Measurements from ENCODE around the gene NACC2. TPM values are rescaled to one million over a fixed set of nuclear protein-coding genes. Genes with fewer than 3 reads are reported as not detected.
A peak's percentile ranks its signal among the peaks of the same experiment; 100 is the strongest.

NACC2 gene
- total and polyA plus RNA-seq, 2 donors (not counting 1 experiment from before 2014, with no cell fraction given), result 0.34 to 1.9 TPM

DNA sequence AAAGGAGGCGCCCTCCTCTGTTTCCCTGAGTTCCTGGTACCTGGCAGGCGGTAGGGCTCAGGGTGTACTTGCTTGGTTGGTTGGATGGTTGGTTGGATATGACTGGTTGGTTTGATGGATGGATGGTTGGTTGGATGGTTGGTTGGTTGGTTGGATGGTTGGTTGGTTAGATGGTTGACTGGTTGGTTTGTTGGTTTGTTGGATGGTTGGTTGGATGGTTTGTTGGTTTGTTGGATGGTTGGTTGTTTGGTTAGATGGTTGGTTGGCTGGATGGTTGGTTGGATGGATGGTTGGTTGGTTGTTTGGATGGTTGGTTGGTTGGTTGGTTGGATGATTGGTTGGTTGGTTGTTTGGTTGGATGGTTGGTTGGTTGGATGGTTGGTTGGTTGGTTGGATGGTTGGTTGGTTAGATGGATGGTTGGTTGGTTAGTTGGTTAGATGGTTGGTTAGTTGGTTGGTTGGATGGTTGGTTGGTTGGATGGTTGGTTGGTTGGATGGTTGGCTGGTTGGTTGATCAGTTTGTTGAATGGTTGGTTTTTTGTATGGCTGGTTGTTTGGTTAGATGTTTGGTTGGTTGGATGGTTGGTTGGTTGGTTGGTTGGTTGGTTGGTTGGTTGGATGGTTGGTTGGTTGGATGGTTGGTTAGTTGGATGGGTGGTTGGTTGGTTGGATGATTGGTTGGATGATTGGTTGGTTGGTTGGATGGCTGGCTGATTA lies 30.0 kb upstream of the NACC2 start:
- no peaks in the 10 kb centered on the region for H3K27me3 ChIP-seq (replicated peaks in 1 of 4; ENCODE audit: control extremely low read depth in 1 of 4, control insufficient read depth in 3 of 4, insufficient read depth in 4 of 4, low read length in 3 of 4)
- TF ChIP-seq EZH2 (IDR thresholded peaks at IDR 0.05; ENCODE audit: borderline replicate concordance, insufficient read depth, low read depth, low read length, poor library complexity, severe bottlenecking), result no peak
- no peaks in the 10 kb centered on the region for H4K20me1 ChIP-seq (ENCODE audit: control insufficient read depth, insufficient read depth, low read length, poor library complexity, severe bottlenecking)
- POLR2A ChIA-PET, result no interaction called here
- peaks cover 3% of the 10 kb centered on the region for H3K79me2 ChIP-seq (ENCODE audit: control insufficient read depth, insufficient read depth, low read length)
- H2AFZ ChIP-seq (ENCODE audit: insufficient read depth, low read depth, low read length, poor library complexity, severe bottlenecking), result no peak overlapping the region
- no peak overlapping the region for H3K27ac Mint-ChIP-seq
- no peaks in the 10 kb centered on the region for H3K36me3 ChIP-seq (replicated peaks in 1 of 2; ENCODE audit: control extremely low read depth in 1 of 2, control insufficient read depth in 1 of 2, extremely low read depth in 1 of 2, insufficient read depth in 2 of 2, low read length in 1 of 2)
- no peaks in the 10 kb centered on the region for H3K9me3 Mint-ChIP-seq (ENCODE audit: insufficient read depth)
- peaks cover 4% of the 10 kb centered on the region for H3K4me1 Mint-ChIP-seq
- H3K4me1 ChIP-seq (ENCODE audit: control insufficient read depth in 2 of 2, insufficient read depth in 2 of 2, low read length in 2 of 2), result peaks cover 0 to 10% of the 10 kb centered on the region in 2 donors
- H3K9ac ChIP-seq (ENCODE audit: low read length), result no peak overlapping the region
- H3K27me3 Mint-ChIP-seq, result peaks cover 27% of the 10 kb centered on the region
- H3K4me3 ChIP-seq (ENCODE audit: control extremely low read depth in 1 of 5, extremely low read depth in 1 of 5, insufficient read depth in 1 of 5, low read depth in 2 of 5, low read length in 4 of 5), result no peak overlapping the region
- H3K27ac ChIP-seq (ENCODE audit: low read length in 2 of 2), result no peak overlapping the region
- DNase-seq (no peak), ATAC-seq (ENCODE audit: low read depth) (no peak)
- no peak overlapping the region for H3K4me2 ChIP-seq (replicated peaks; ENCODE audit: low read depth, low read length, poor library complexity, severe bottlenecking)
- H3K4me3 Mint-ChIP-seq, result no peak overlapping the region
- intact Hi-C loops (cut with micrococcal nuclease), result no loop called here
- CTCF ChIA-PET, result interaction anchor here (2.2 to 6.2 kb wide), 3 partner anchors 9 to 158 kb away, joined by 6 to 124 read pairs (median 56); no protein-coding TSS in a partner anchor
- WGBS (ENCODE audit: insufficient coverage), result 100% methylated on average over 2 of the region's 2 CpGs
- H3K9me3 ChIP-seq (ENCODE audit: control extremely low read depth in 1 of 3, control insufficient read depth in 2 of 3, insufficient read depth in 1 of 3, low read length in 2 of 3), result peaks cover 0 to 3% (median 0%) of the 10 kb centered on the region in 3 donors

GRCh38 chr9:136122425-136123383 lies 27.6 kb upstream of the NACC2 start:
- WGBS (ENCODE audit: insufficient coverage), result 29% methylated on average over 45 of the region's 45 CpGs
- CTCF ChIA-PET, result interaction anchor here (0.6 to 6.2 kb wide), 22 partner anchors 11 to 1434 kb away, joined by 3 to 124 read pairs (median 6); partner anchors contain the start of genes NACC2 and UBAC1
- intact Hi-C loops (cut with micrococcal nuclease), result loop anchor here (1.0 kb wide), 2 partner anchors 33 to 155 kb away; no protein-coding TSS in a partner anchor
- Mint-ChIP-seq H3K27ac (peak overlapping the region; percentile 20), H3K27me3 (peaks cover 11% of the 10 kb centered on the region), H3K4me1 (peaks cover 9% of the 10 kb centered on the region), H3K4me3 (no peak overlapping the region), H3K9me3 (ENCODE audit: insufficient read depth) (no peaks in the 10 kb centered on the region)
- no peak for TF ChIP-seq EZH2 (IDR thresholded peaks at IDR 0.05; ENCODE audit: borderline replicate concordance, insufficient read depth, low read depth, low read length, poor library complexity, severe bottlenecking)
- TF ChIP-seq, protein P1, sequence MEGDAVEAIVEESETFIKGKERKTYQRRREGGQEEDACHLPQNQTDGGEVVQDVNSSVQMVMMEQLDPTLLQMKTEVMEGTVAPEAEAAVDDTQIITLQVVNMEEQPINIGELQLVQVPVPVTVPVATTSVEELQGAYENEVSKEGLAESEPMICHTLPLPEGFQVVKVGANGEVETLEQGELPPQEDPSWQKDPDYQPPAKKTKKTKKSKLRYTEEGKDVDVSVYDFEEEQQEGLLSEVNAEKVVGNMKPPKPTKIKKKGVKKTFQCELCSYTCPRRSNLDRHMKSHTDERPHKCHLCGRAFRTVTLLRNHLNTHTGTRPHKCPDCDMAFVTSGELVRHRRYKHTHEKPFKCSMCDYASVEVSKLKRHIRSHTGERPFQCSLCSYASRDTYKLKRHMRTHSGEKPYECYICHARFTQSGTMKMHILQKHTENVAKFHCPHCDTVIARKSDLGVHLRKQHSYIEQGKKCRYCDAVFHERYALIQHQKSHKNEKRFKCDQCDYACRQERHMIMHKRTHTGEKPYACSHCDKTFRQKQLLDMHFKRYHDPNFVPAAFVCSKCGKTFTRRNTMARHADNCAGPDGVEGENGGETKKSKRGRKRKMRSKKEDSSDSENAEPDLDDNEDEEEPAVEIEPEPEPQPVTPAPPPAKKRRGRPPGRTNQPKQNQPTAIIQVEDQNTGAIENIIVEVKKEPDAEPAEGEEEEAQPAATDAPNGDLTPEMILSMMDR (IDR thresholded peaks at IDR 0.05), result peak; percentile 98
- Histone ChIP-seq H3K27me3 (replicated peaks in 1 of 4; ENCODE audit: control extremely low read depth in 1 of 4, control insufficient read depth in 3 of 4, insufficient read depth in 4 of 4, low read length in 3 of 4) (no peaks in the 10 kb centered on the region), H4K20me1 (ENCODE audit: control insufficient read depth, insufficient read depth, low read length, poor library complexity, severe bottlenecking) (peaks cover 3% of the 10 kb centered on the region), H2AFZ (ENCODE audit: insufficient read depth, low read depth, low read length, poor library complexity, severe bottlenecking) (peak overlapping the region; percentile 49), H3K9ac (ENCODE audit: low read length) (no peak overlapping the region), H3K4me2 (replicated peaks; ENCODE audit: low read depth, low read length, poor library complexity, severe bottlenecking) (peak overlapping the region; percentile 48), H3K79me2 (ENCODE audit: control insufficient read depth, insufficient read depth, low read length) (peaks cover 7% of the 10 kb centered on the region), H3K9me3 (ENCODE audit: control extremely low read depth in 1 of 3, control insufficient read depth in 2 of 3, insufficient read depth in 1 of 3, low read length in 2 of 3) (peaks cover 0 to 3% (median 0%) of the 10 kb centered on the region in 3 donors), H3K4me1 (ENCODE audit: control insufficient read depth in 2 of 2, insufficient read depth in 2 of 2, low read length in 2 of 2) (peaks cover 8 to 20% of the 10 kb centered on the region in 2 donors), H3K27ac (ENCODE audit: low read length in 2 of 2) (no peak overlapping the region), H3K36me3 (replicated peaks in 1 of 2; ENCODE audit: control extremely low read depth in 1 of 2, control insufficient read depth in 1 of 2, extremely low read depth in 1 of 2, insufficient read depth in 2 of 2, low read length in 1 of 2) (no peaks in the 10 kb centered on the region), H3K4me3 (ENCODE audit: control extremely low read depth in 1 of 5, extremely low read depth in 1 of 5, insufficient read depth in 1 of 5, low read depth in 2 of 5, low read length in 4 of 5) (no peak overlapping the region)
- DNase-seq (peak; percentile 80), ATAC-seq (ENCODE audit: low read depth) (peak; percentile 9)
- POLR2A ChIA-PET, result interaction anchor here (1.2 kb wide), 1 partner anchor 428 kb away, joined by 9 read pairs; no protein-coding TSS in a partner anchor
